IPS-20b (cell line): Measurements from ENCODE around the gene TCF7L2.

ENCODE experiments used
- H3K27ac ChIP-seq: one replicate; pipeline ENCODE4 v1.5.1; 2013; ENCODE audit warnings: low read length
- H3K27me3 ChIP-seq: 2 replicates; pipeline ENCODE4 v1.6.1; 2013; ENCODE audit warnings: mild to moderate bottlenecking, low read length, inconsistent platforms; ENCODE audit not compliant: insufficient read depth
- H3K36me3 ChIP-seq: 2 replicates; pipeline ENCODE4 v1.6.1; 2013; ENCODE audit warnings: low read depth, mild to moderate bottlenecking, inconsistent platforms, low read length, moderate library complexity; ENCODE audit not compliant: insufficient read depth
- H3K4me1 ChIP-seq: 2 replicates; pipeline ENCODE4 v1.6.1; 2013; ENCODE audit warnings: mild to moderate bottlenecking, control low read depth, inconsistent platforms, low read length, moderate library complexity; ENCODE audit not compliant: insufficient read depth
- H3K4me3 ChIP-seq: 2 replicates; pipeline ENCODE4 v1.5.1; 2013; ENCODE audit warnings: mild to moderate bottlenecking, low read length, inconsistent platforms
- H3K9ac ChIP-seq: 2 replicates; pipeline ENCODE4 v1.6.1; 2013; ENCODE audit warnings: low read depth, mild to moderate bottlenecking, inconsistent platforms, low read length, moderate library complexity
- H3K9me3 ChIP-seq: 2 replicates; pipeline ENCODE4 v1.6.1; 2013; ENCODE audit warnings: mild to moderate bottlenecking, low read depth, low read length, inconsistent platforms; ENCODE audit not compliant: insufficient read depth

TCF7L2 gene

GRCh38 chr10:113183573-113183972, 233.5 kb downstream of the TCF7L2 start:
- Histone ChIP-seq H3K4me3 (no peak overlapping the region), H3K4me1 (peaks cover 11% of the 10 kb centered on the region; the same call in 1 of the 2 replicates), H3K36me3 (no peaks in the 10 kb centered on the region), H3K27ac (no peak overlapping the region), H3K27me3 (no peaks in the 10 kb centered on the region), H3K9me3 (no peaks in the 10 kb centered on the region), H3K9ac (no peak overlapping the region)

GRCh38 chr10:113187063-113187777, 237.2 kb downstream of the TCF7L2 start:
- Histone ChIP-seq H3K27me3 (no peaks in the 10 kb centered on the region), H3K4me1 (no peaks in the 10 kb centered on the region), H3K36me3 (no peaks in the 10 kb centered on the region), H3K4me3 (no peak overlapping the region), H3K27ac (no peak overlapping the region), H3K9me3 (no peaks in the 10 kb centered on the region), H3K9ac (no peak overlapping the region)

- Histone ChIP-seq H3K4me1 (no peaks in the 10 kb centered on the region), H3K4me3 (no peak overlapping the region), H3K27me3 (no peaks in the 10 kb centered on the region), H3K9me3 (no peaks in the 10 kb centered on the region; the same call in 1 of the 2 replicates), H3K27ac (no peak overlapping the region), H3K9ac (no peak overlapping the region), H3K36me3 (no peaks in the 10 kb centered on the region)
Observed at GRCh38 chr10:113199459-113199858, 249.4 kb downstream of the TCF7L2 start.

- no peaks in the 10 kb centered on the region for H3K36me3 ChIP-seq
- H3K4me3 ChIP-seq, result no peak overlapping the region
- H3K27me3 ChIP-seq, result no peaks in the 10 kb centered on the region
- no peaks in the 10 kb centered on the region for H3K4me1 ChIP-seq
- peaks cover 3% of the 10 kb centered on the region for H3K9me3 ChIP-seq
- no peak overlapping the region for H3K27ac ChIP-seq
- no peak overlapping the region for H3K9ac ChIP-seq
Observed at GRCh38 chr10:113202011-113202410, 252.0 kb downstream of the TCF7L2 start.

- Histone ChIP-seq H3K4me3 (no peak overlapping the region), H3K9ac (no peak overlapping the region), H3K27me3 (no peaks in the 10 kb centered on the region), H3K9me3 (peaks cover 9% of the 10 kb centered on the region), H3K27ac (no peak overlapping the region), H3K36me3 (no peaks in the 10 kb centered on the region), H3K4me1 (no peaks in the 10 kb centered on the region)
Observed at GRCh38 chr10:113207924-113208323, 257.9 kb downstream of the TCF7L2 start.

GRCh38 chr10:113213035-113213434, 263.0 kb downstream of the TCF7L2 start:
- Histone ChIP-seq H3K27ac (no peak overlapping the region), H3K9ac (no peak overlapping the region), H3K27me3 (no peaks in the 10 kb centered on the region), H3K4me3 (no peak overlapping the region), H3K36me3 (no peaks in the 10 kb centered on the region), H3K4me1 (no peaks in the 10 kb centered on the region), H3K9me3 (no peaks in the 10 kb centered on the region; the same call in 1 of the 2 replicates)

GRCh38 chr10:113214331-113214730, 264.3 kb downstream of the TCF7L2 start:
- H3K9me3 ChIP-seq, result no peaks in the 10 kb centered on the region

GRCh38 chr10:113216102-113216501, 266.1 kb downstream of the TCF7L2 start:
- H3K4me1 ChIP-seq, result no peaks in the 10 kb centered on the region
- H3K4me3 ChIP-seq, result no peak overlapping the region
- H3K9ac ChIP-seq, result no peak overlapping the region
- no peaks in the 10 kb centered on the region for H3K9me3 ChIP-seq
- no peaks in the 10 kb centered on the region for H3K36me3 ChIP-seq
- H3K27me3 ChIP-seq, result no peaks in the 10 kb centered on the region
- H3K27ac ChIP-seq, result no peak overlapping the region

More at GRCh38 chr10:113214331-113214730, 264.3 kb downstream of the TCF7L2 start:
- Histone ChIP-seq H3K27me3 (no peaks in the 10 kb centered on the region), H3K4me3 (no peak overlapping the region), H3K9ac (no peak overlapping the region), H3K27ac (no peak overlapping the region), H3K36me3 (no peaks in the 10 kb centered on the region), H3K4me1 (no peaks in the 10 kb centered on the region)
